Endodermal cell (in vitro differentiated cells): ENCODE data around the gene DNAAF3. TPM values are rescaled to one million over a fixed set of nuclear protein-coding genes. Genes with fewer than 3 reads are reported as not detected.
A peak's percentile ranks its signal among the peaks of the same experiment; 100 is the strongest.

Source experiments
- DNase-seq: peaks from one replicate; pipeline ENCODE4 v3.0.0-alpha.2; 2017
- H3K27ac ChIP-seq: 2 replicates; pipeline ENCODE4 v1.5.1; 2013; ENCODE audit warnings: mild to moderate bottlenecking, low read depth, low read length, moderate library complexity
- H3K27me3 ChIP-seq: 2 replicates; pipeline ENCODE4 v1.6.1; 2013; ENCODE audit warnings: mild to moderate bottlenecking, low read length, moderate library complexity; ENCODE audit not compliant: insufficient read depth, control insufficient read depth, poor library complexity, severe bottlenecking
- H3K36me3 ChIP-seq: 2 replicates; pipeline ENCODE4 v1.7.0; 2013; ENCODE audit warnings: mild to moderate bottlenecking, low read length, moderate library complexity; ENCODE audit not compliant: control insufficient read depth, insufficient read depth
- H3K4me1 ChIP-seq: one replicate; pipeline ENCODE4 v1.7.0; 2013; ENCODE audit warnings: low read length; ENCODE audit not compliant: control insufficient read depth, insufficient read depth
- H3K4me3 ChIP-seq: 2 replicates; pipeline ENCODE4 v1.5.1; 2013; ENCODE audit warnings: mild to moderate bottlenecking, low read length, moderate library complexity
- H3K9ac ChIP-seq: 2 replicates; pipeline ENCODE4 v1.6.1; 2013; ENCODE audit warnings: mild to moderate bottlenecking, low read length, moderate library complexity; ENCODE audit not compliant: poor library complexity, severe bottlenecking; ENCODE audit errors: extremely low read depth
- H3K9me3 ChIP-seq: 2 replicates; pipeline ENCODE4 v1.6.1; 2013; ENCODE audit warnings: mild to moderate bottlenecking, low read length, moderate library complexity; ENCODE audit not compliant: control insufficient read depth
- H3K27ac Mint-ChIP-seq: 2 replicates; pipeline ENCODE4 v1.8.0; 2020; ENCODE audit warnings: mixed read lengths
- H3K27me3 Mint-ChIP-seq: 2 replicates; pipeline ENCODE4 v1.8.0; 2021; ENCODE audit warnings: mild to moderate bottlenecking, mixed read lengths; ENCODE audit not compliant: insufficient read depth
- H3K36me3 Mint-ChIP-seq: 2 replicates; pipeline ENCODE4 v1.8.0; 2020; ENCODE audit warnings: low read depth, mixed read lengths
- H3K4me1 Mint-ChIP-seq: 2 replicates; pipeline ENCODE4 v1.8.0; 2020; ENCODE audit warnings: mixed read lengths
- H3K4me3 Mint-ChIP-seq: 2 replicates; pipeline ENCODE4 v1.8.0; 2020; ENCODE audit warnings: mild to moderate bottlenecking, moderate library complexity, mixed read lengths
- H3K9me3 Mint-ChIP-seq: 2 replicates; pipeline ENCODE4 v1.8.0; 2020; ENCODE audit warnings: mild to moderate bottlenecking, mixed read lengths
- CTCF ChIP-seq: fragments of 200-600 bp; sonication (generic); conservative IDR thresholded peaks from 2 replicates; pipeline ENCODE4 v1.5.0; 2021; ENCODE audit warnings: antibody characterized with exemption, mild to moderate bottlenecking
- WGBS, 2 experiments: methylation state at CpG; one replicate each; pipeline versions ENCODE4 v1.1.5 to v1.1.7; 2013; ENCODE audit warnings: missing lambda C conversion rate in 2 of 2, mixed read lengths in 1 of 2; ENCODE audit not compliant: insufficient coverage in 1 of 2, insufficient read length in 1 of 2; 5-methylcytosine and 5-hydroxymethylcytosine counted together
- total RNA-seq, 2 donors: library from RNA; stranded (reverse); fragmentation: NEBNext Ultra II Directional in 1 of 2; extraction: Animal tissue kit (Norgen Biotek cat#: 25700) in 1 of 2; gene quantifications; 2 replicates in 1 of 2; 3 replicates in 1 of 2; pipeline ENCODE4 v1.2.1, GENCODE V29; 2021

Gene DNAAF3
- total RNA-seq, 2 donors from 2014 or later, result 5.9 to 9.5 TPM

DNA sequence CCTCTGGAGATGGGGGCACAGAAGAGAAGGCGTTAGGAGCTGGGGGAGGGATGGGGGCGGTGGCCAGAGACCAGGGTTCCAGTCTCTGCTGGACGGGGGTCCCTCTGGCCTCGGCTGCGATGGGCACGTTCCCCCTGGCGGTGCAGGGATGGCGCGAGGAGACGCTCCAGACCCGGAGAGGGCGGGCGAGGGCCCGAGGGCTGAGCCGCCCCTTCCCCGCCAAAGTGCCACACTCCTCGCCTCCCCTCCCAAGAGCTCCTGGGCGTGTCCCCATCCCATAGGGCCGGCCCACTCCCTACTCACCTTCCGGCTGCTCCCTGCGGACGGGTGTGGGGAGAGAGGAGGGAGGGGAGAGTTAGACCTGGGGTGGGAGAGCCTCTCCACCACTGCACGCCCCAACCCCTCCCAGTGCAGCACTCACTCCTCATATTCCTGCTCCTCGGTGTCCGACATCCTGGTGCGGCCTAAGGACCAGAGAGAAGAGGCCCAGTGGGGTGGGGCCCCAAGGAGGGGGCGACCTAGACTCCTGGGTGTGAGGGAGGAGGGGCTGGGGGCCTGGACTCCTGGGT, 19.6 kb downstream of the DNAAF3 start:
- Histone ChIP-seq H3K9ac (no peak overlapping the region), H3K27ac (no peak overlapping the region), H3K4me3 (peak overlapping the region; percentile 53), H3K36me3 (no peaks in the 10 kb centered on the region), H3K27me3 (no peaks in the 10 kb centered on the region), H3K9me3 (peaks cover 3% of the 10 kb centered on the region), H3K4me1 (no peaks in the 10 kb centered on the region)
- DNase-seq, result peak; percentile 96
- no peak overlapping the region for H3K27ac Mint-ChIP-seq
- H3K4me1 Mint-ChIP-seq, result peaks cover 11% of the 10 kb centered on the region
- H3K4me3 Mint-ChIP-seq, result peak overlapping the region; percentile 39
- 9% methylated on average over 22 of the region's 27 CpGs; no CpG with 5 or more reads in 1 of the 2 experiments for WGBS, 2 experiments
- H3K9me3 Mint-ChIP-seq, result peaks cover under 1% of the 10 kb centered on the region
- peaks cover 5% of the 10 kb centered on the region for H3K36me3 Mint-ChIP-seq
- no peak for TF ChIP-seq CTCF
- H3K27me3 Mint-ChIP-seq, result peaks cover 70% of the 10 kb centered on the region

DNA sequence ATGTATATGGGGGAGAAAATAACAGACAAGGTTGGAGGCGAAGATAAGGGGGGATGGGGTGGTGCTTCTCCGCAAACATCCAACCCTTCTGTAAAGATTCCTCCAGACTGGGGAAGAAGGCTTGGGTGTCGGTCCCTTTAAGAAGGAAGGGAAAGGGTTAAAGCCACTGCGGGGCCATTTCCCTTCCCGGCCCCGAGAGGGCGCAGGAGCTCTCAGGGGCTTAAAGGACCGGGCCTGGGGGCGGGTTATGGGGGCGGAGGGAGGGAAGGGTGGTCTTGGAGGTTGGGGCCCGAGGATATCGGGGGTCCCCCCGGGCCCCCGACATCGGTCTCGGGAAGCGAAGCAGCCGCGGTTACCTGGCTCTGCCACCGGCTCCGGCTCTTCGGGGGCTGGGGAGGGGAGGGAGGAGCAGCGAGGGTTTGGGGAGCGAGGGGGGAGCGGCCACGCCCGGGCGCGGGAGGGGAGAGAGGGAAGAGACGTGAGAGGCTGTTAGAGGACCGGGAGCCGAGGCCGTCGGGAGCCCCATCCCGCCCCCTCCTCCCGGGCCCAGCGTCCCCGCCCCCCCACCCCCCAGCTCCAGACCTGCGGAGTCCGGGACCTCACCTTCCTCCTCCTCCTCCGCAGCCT, 20.2 kb downstream of the DNAAF3 start:
- Histone ChIP-seq H3K4me3 (peak overlapping the region; percentile 53), H3K9ac (no peak overlapping the region), H3K4me1 (no peaks in the 10 kb centered on the region), H3K27me3 (no peaks in the 10 kb centered on the region), H3K9me3 (no peaks in the 10 kb centered on the region), H3K36me3 (no peaks in the 10 kb centered on the region), H3K27ac (no peak overlapping the region)
- peak; percentile 84 for DNase-seq
- no peaks in the 10 kb centered on the region for H3K9me3 Mint-ChIP-seq
- peaks cover 13% of the 10 kb centered on the region for H3K4me1 Mint-ChIP-seq
- H3K27ac Mint-ChIP-seq, result no peak overlapping the region
- peaks cover 72% of the 10 kb centered on the region for H3K27me3 Mint-ChIP-seq
- peak; percentile 82 for TF ChIP-seq CTCF
- H3K4me3 Mint-ChIP-seq, result peak overlapping the region; percentile 39
- 4% methylated on average over 27 of the region's 41 CpGs; no CpG with 5 or more reads in 1 of the 2 experiments for WGBS, 2 experiments
- no peaks in the 10 kb centered on the region for H3K36me3 Mint-ChIP-seq

- H3K9me3 ChIP-seq, result no peaks in the 10 kb centered on the region
- H3K27me3 ChIP-seq, result no peaks in the 10 kb centered on the region
- no peak for TF ChIP-seq CTCF
Observed at GRCh38 chr19:55145232-55145631, 21.2 kb downstream of the DNAAF3 start.

More at GRCh38 chr19:55145232-55145631, 21.2 kb downstream of the DNAAF3 start:
- Mint-ChIP-seq H3K27ac (no peak overlapping the region), H3K4me3 (no peak overlapping the region), H3K27me3 (peaks cover 68% of the 10 kb centered on the region), H3K9me3 (no peaks in the 10 kb centered on the region), H3K36me3 (no peaks in the 10 kb centered on the region), H3K4me1 (peaks cover 17% of the 10 kb centered on the region)
- H3K9ac ChIP-seq, result no peak overlapping the region
- H3K27ac ChIP-seq, result no peak overlapping the region
- no peaks in the 10 kb centered on the region for H3K36me3 ChIP-seq
- no peak for DNase-seq
- H3K4me1 ChIP-seq, result no peaks in the 10 kb centered on the region
- 41% methylated on average over 2 of the region's 3 CpGs; no CpG with 5 or more reads in 1 of the 2 experiments for WGBS, 2 experiments
- H3K4me3 ChIP-seq, result no peak overlapping the region
